ENCODE data around the gene OR8A1.

Gene OR8A1

DNA sequence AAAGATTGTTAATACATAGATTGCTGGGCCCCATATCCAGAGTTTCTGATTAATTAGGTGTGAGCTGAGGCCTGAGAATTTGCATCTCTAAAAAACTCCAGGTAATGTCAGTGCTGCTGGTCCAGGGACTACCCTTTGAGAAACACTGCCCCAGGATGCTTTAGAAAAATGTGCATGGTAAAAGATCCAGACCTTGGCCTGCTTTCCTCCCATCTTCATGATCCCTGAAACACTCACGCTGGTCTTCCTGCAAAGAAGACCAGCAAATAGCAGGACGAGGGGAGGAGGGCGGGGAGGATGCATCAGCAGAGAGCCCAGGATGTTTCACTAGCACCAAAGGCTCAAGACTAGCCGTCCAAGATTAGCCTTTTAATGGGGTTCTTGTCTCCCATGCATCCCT is at the start of gene OR8A1:
Gene OR8A1 (plus strand): TSS at position 301 of the 400 bp plus-strand sequence. CDS start 123 bp downstream, outside the sequence.
- H3K27me3 ChIP-seq (ENCODE audit: control insufficient read depth, insufficient read depth, low read length) = no peaks in the 10 kb centered on the region
- 0 out of 2 replicates have a peak, but pooled peaks cover 5% of the 10 kb centered on the region for H3K4me1 ChIP-seq (ENCODE audit: control insufficient read depth, insufficient read depth, low read length)
- H3K27ac ChIP-seq (ENCODE audit: low read depth, low read length) = no peak within 1 kb of the TSS

DNA sequence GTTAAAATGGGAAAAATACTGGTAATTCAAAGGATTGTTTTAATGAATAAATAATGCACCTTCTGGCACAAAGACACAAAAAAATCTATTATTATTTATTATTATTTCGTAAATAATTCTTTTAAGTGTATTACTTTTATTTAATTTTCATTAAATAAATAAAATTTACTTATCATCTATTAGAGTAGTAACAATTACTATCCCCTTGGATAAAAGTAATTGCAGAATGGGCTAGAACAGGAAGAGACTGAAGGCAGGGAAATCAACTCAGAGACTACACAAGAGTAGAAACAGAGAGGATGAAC is 49.3 kb upstream of the OR8A1 start:
- no peaks in the 10 kb centered on the region for H3K4me1 ChIP-seq (ENCODE audit: control insufficient read depth, insufficient read depth, low read length)
- no peak overlapping the region for H3K4me3 ChIP-seq (ENCODE audit: low read depth, low read length)
- H3K9me3 ChIP-seq (ENCODE audit: control insufficient read depth, insufficient read depth, low read length) = no peaks in the 10 kb centered on the region
- no peak overlapping the region for H3K9ac ChIP-seq (ENCODE audit: low read depth, low read length)
- no peak overlapping the region for H3K27ac ChIP-seq (ENCODE audit: low read depth, low read length)
- H3K36me3 ChIP-seq (ENCODE audit: control insufficient read depth, insufficient read depth, low read length) = no peaks in the 10 kb centered on the region
- H3K27me3 ChIP-seq (ENCODE audit: control insufficient read depth, insufficient read depth, low read length) = no peaks in the 10 kb centered on the region

More for the DNA sequence above, at the start of gene OR8A1:
- H3K36me3 ChIP-seq (ENCODE audit: control insufficient read depth, insufficient read depth, low read length) = no peaks in the 10 kb centered on the region
- no peak within 1 kb of the TSS for H3K4me3 ChIP-seq (ENCODE audit: low read depth, low read length)
- no peaks in the 10 kb centered on the region for H3K9me3 ChIP-seq (ENCODE audit: control insufficient read depth, insufficient read depth, low read length)
- no peak within 1 kb of the TSS for H3K9ac ChIP-seq (ENCODE audit: low read depth, low read length)

DNA sequence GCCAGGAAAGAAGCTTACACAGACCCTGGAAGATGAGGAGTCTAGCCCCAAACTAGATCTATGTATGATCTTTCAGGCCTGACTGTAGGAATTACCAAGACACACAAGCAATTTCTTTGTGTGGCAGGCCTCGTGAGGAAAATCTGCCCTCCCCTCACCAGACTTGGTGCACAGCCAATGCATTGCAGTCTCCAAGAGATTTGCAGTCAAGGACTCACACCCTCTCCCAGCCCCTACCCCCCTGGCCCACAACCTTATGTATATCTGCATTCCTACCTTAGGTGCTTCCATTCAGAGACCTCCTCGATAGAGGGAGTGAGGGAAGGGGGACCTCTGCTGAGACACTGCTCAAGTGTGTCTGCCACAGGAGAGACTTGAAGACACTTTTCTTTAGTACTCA is 36.2 kb upstream of the OR8A1 start:
- Histone ChIP-seq H3K9ac (ENCODE audit: low read depth, low read length) (no peak overlapping the region), H3K4me1 (ENCODE audit: control insufficient read depth, insufficient read depth, low read length) (peaks cover 5% of the 10 kb centered on the region; the same call in 1 of the 2 replicates), H3K4me3 (ENCODE audit: low read depth, low read length) (no peak overlapping the region), H3K9me3 (ENCODE audit: control insufficient read depth, insufficient read depth, low read length) (no peaks in the 10 kb centered on the region), H3K27ac (ENCODE audit: low read depth, low read length) (no peak overlapping the region), H3K36me3 (ENCODE audit: control insufficient read depth, insufficient read depth, low read length) (no peaks in the 10 kb centered on the region), H3K27me3 (ENCODE audit: control insufficient read depth, insufficient read depth, low read length) (no peaks in the 10 kb centered on the region)

DNA sequence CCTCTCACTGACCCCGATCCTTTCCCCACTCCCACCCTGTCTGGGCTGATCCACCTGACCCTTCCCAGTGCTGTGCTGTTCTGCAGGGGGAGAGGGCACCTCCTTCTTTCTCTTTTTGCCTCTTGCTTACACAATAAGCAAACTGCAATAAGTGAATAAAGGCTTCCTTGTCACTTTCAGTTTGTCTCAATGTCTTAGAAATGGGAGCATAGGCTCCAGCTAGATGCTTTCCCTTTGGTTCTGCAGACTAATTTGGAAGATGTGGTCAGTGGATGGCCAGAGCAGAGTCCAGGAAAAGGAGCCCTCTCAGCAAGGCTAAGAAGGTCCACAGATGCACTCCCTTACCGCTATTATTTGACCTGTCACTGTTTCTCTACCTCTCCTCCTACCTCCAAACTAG is 35.7 kb upstream of the OR8A1 start:
- peaks cover 5% of the 10 kb centered on the region; the same call in 1 of the 2 replicates for H3K4me1 ChIP-seq (ENCODE audit: control insufficient read depth, insufficient read depth, low read length)
- H3K27me3 ChIP-seq (ENCODE audit: control insufficient read depth, insufficient read depth, low read length) = no peaks in the 10 kb centered on the region
- no peaks in the 10 kb centered on the region for H3K36me3 ChIP-seq (ENCODE audit: control insufficient read depth, insufficient read depth, low read length)
- no peak overlapping the region for H3K4me3 ChIP-seq (ENCODE audit: low read depth, low read length)
- no peak overlapping the region for H3K9ac ChIP-seq (ENCODE audit: low read depth, low read length)
- no peaks in the 10 kb centered on the region for H3K9me3 ChIP-seq (ENCODE audit: control insufficient read depth, insufficient read depth, low read length)
- no peak overlapping the region for H3K27ac ChIP-seq (ENCODE audit: low read depth, low read length)

DNA sequence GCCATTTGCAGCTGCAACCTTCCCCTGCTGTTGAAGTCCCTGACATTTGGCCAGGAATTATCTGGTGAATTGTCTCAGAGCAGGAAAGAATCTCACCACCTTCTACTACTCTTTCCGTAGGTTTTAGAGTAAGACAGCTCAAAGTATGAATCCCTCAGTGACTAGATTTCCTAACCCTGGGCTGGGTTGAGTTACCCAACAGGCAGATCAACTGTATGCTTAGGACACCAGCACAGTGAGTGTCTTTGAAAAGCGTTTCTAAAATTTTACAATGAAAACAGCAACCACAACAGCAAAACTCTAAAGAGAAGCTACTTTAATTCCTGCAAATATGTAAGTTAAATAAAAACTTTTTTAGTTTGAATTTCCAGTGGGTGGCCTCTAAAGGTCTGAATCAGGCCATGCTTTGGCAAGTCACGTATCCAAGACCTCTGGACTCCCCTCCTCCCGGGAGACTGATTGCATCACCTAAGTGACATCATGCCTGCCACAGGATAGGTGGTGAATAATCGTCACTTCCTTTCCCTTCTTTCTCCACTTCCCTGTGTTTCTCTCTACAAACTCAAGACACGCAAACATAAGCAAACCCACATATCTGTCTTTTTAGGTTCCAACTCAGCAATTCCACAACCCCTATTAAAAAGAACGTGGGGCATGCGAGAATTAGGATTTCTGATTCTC is 34.1 kb upstream of the OR8A1 start:
- Histone ChIP-seq H3K4me1 (ENCODE audit: control insufficient read depth, insufficient read depth, low read length) (peaks cover 5% of the 10 kb centered on the region; the same call in 1 of the 2 replicates), H3K9me3 (ENCODE audit: control insufficient read depth, insufficient read depth, low read length) (no peaks in the 10 kb centered on the region), H3K27ac (ENCODE audit: low read depth, low read length) (no peak overlapping the region), H3K9ac (ENCODE audit: low read depth, low read length) (no peak overlapping the region), H3K27me3 (ENCODE audit: control insufficient read depth, insufficient read depth, low read length) (no peaks in the 10 kb centered on the region), H3K4me3 (ENCODE audit: low read depth, low read length) (no peak overlapping the region), H3K36me3 (ENCODE audit: control insufficient read depth, insufficient read depth, low read length) (no peaks in the 10 kb centered on the region)

DNA sequence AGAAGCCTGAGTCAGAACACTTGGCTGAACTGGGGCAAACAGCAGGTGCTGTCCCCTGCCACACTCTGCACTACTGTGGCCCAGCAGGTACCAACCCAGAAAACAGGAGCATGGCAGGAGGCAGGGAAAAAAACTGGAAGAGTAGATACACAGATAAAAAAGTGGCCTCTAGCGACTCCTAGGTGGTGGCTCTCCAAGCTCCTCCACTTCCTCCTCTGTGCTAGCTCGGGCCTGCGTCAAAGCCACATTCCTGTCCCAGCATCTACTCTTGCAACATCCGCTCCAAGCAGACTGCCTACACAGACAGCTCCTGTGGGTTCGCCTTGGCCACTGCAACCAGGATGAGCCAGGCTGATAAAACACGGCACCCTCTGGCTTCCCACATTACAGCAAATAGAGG is 33.3 kb upstream of the OR8A1 start:
- no peaks in the 10 kb centered on the region for H3K9me3 ChIP-seq (ENCODE audit: control insufficient read depth, insufficient read depth, low read length)
- no peaks in the 10 kb centered on the region for H3K36me3 ChIP-seq (ENCODE audit: control insufficient read depth, insufficient read depth, low read length)
- no peak overlapping the region for H3K4me3 ChIP-seq (ENCODE audit: low read depth, low read length)
- H3K4me1 ChIP-seq (ENCODE audit: control insufficient read depth, insufficient read depth, low read length) = peaks cover 5% of the 10 kb centered on the region; the same call in 1 of the 2 replicates
- no peak overlapping the region for H3K9ac ChIP-seq (ENCODE audit: low read depth, low read length)
- no peaks in the 10 kb centered on the region for H3K27me3 ChIP-seq (ENCODE audit: control insufficient read depth, insufficient read depth, low read length)
- H3K27ac ChIP-seq (ENCODE audit: low read depth, low read length) = no peak overlapping the region

DNA sequence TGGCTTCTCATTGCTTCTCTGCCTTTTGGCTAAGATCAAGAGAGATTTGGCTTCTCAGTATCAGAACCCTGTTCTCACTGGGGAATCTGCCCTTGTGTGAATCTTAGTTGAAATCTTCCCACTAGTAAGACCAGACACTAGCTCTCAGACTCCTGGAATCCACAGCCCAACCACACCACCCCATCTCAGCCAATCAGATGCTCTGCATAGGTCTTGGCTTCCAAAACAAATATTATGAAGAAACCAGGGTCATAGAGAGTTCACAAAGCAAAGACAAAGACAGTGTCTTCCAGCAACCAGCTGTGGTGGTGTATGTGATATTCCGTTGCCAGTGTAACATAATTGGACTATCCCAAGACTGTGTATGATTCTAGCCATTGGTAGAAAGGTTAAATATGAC is 31.8 kb upstream of the OR8A1 start:
- Histone ChIP-seq H3K4me1 (ENCODE audit: control insufficient read depth, insufficient read depth, low read length) (peaks cover 5% of the 10 kb centered on the region; the same call in 1 of the 2 replicates), H3K4me3 (ENCODE audit: low read depth, low read length) (no peak overlapping the region), H3K27me3 (ENCODE audit: control insufficient read depth, insufficient read depth, low read length) (no peaks in the 10 kb centered on the region), H3K27ac (ENCODE audit: low read depth, low read length) (no peak overlapping the region), H3K9me3 (ENCODE audit: control insufficient read depth, insufficient read depth, low read length) (no peaks in the 10 kb centered on the region), H3K36me3 (ENCODE audit: control insufficient read depth, insufficient read depth, low read length) (no peaks in the 10 kb centered on the region), H3K9ac (ENCODE audit: low read depth, low read length) (no peak overlapping the region)

DNA sequence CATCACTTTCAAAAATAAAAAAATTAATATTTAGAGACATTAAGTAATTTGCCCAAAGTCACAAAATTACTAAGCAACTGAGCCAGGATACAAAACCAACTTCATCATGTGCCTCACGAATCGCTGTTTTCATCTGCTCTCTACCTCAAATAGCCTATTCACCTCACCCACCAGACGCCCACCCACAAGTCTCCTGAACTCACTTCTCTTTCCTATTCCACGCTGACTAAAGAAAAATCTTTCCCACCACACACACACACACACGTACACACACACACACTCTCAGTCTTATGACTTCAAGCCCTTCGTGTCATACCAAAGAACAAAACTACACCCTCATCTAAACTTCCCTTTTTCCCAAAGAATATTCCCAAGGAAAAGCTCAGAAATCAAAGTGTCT is 28.6 kb upstream of the OR8A1 start:
- Histone ChIP-seq H3K27ac (ENCODE audit: low read depth, low read length) (no peak overlapping the region), H3K36me3 (ENCODE audit: control insufficient read depth, insufficient read depth, low read length) (no peaks in the 10 kb centered on the region), H3K4me1 (ENCODE audit: control insufficient read depth, insufficient read depth, low read length) (peaks cover 10% of the 10 kb centered on the region; the same call in 1 of the 2 replicates), H3K9ac (ENCODE audit: low read depth, low read length) (no peak overlapping the region), H3K9me3 (ENCODE audit: control insufficient read depth, insufficient read depth, low read length) (no peaks in the 10 kb centered on the region), H3K27me3 (ENCODE audit: control insufficient read depth, insufficient read depth, low read length) (no peaks in the 10 kb centered on the region), H3K4me3 (ENCODE audit: low read depth, low read length) (no peak overlapping the region)

DNA sequence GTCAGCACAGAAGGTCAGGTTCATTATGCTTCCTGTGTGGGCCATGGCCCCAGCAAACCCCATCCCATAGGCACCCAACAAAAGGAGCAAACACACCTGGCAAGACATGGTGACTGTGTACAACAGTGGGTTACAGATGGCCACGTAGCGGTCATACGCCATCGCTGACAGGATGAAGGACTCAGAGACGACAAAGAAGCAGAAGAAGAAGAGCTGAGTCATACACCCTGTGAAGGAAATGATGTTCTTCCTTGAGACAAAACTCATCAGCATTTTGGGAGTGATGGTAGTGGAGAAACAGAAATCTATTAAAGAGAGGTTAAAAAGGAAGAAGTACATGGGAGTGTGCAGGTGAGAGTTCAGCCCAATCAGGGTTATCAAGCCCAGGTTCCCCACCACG is 26.7 kb upstream of the OR8A1 start:
- Histone ChIP-seq H3K9ac (ENCODE audit: low read depth, low read length) (no peak overlapping the region), H3K27ac (ENCODE audit: low read depth, low read length) (no peak overlapping the region), H3K4me3 (ENCODE audit: low read depth, low read length) (no peak overlapping the region), H3K9me3 (ENCODE audit: control insufficient read depth, insufficient read depth, low read length) (no peaks in the 10 kb centered on the region), H3K36me3 (ENCODE audit: control insufficient read depth, insufficient read depth, low read length) (no peaks in the 10 kb centered on the region), H3K4me1 (ENCODE audit: control insufficient read depth, insufficient read depth, low read length) (0 out of 2 replicates have a peak, but pooled peaks cover 8% of the 10 kb centered on the region), H3K27me3 (ENCODE audit: control insufficient read depth, insufficient read depth, low read length) (no peaks in the 10 kb centered on the region)

DNA sequence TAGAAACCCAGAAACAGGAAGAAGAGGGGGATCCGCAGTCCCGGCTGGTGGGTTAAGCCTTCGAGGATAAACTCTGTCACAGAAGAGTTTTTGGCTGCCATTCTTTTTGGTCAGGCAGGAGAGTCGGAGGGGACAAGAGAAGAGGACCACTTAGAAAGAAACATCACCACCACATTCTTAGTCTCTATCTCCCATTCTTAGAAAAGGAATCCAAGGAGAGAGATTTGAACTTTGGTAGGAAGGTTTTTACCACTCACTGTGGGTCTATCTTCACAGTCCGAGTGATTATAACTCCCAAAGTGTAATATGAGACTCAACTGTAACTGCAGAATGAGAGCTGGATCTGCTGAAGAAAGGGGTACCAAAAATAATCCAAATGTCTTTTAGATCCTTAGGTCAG is 26.2 kb upstream of the OR8A1 start, which contains the start of gene OR8B12:
Gene OR8B12 (minus strand): TSS at position 101 of the 400 bp plus-strand sequence. CDS start 0 bp downstream, at position 101.
- H3K27ac ChIP-seq (ENCODE audit: low read depth, low read length) = no peak within 1 kb of the TSS

DNA sequence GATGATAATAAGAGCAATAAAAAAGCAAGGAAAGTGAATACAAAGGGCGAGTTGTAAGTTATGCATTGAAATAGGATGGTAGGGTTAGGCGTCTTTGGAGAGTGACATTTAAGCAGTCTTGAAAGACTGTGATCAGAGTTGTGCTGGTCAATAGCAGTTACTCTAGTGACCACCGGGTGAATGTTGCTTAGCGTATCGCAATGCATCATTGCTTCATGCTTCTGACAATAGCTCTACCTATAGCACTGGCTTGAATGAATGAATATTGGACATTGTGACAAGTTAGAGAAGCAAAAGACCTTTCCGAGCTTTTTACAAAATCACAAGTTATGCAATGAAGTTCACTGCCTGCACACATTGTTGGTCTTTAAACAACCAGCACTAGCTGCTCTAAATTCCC is 18.6 kb upstream of the OR8A1 start:
- Histone ChIP-seq H3K4me3 (ENCODE audit: low read depth, low read length) (no peak overlapping the region), H3K9me3 (ENCODE audit: control insufficient read depth, insufficient read depth, low read length) (no peaks in the 10 kb centered on the region), H3K9ac (ENCODE audit: low read depth, low read length) (no peak overlapping the region), H3K27ac (ENCODE audit: low read depth, low read length) (no peak overlapping the region), H3K27me3 (ENCODE audit: control insufficient read depth, insufficient read depth, low read length) (no peaks in the 10 kb centered on the region), H3K4me1 (ENCODE audit: control insufficient read depth, insufficient read depth, low read length) (no peaks in the 10 kb centered on the region), H3K36me3 (ENCODE audit: control insufficient read depth, insufficient read depth, low read length) (no peaks in the 10 kb centered on the region)

More for the DNA sequence above, 26.2 kb upstream of the OR8A1 start, which contains the start of gene OR8B12:
- Histone ChIP-seq H3K9me3 (ENCODE audit: control insufficient read depth, insufficient read depth, low read length) (no peaks in the 10 kb centered on the region), H3K4me1 (ENCODE audit: control insufficient read depth, insufficient read depth, low read length) (0 out of 2 replicates have a peak, but pooled peaks cover 8% of the 10 kb centered on the region), H3K27me3 (ENCODE audit: control insufficient read depth, insufficient read depth, low read length) (no peaks in the 10 kb centered on the region), H3K36me3 (ENCODE audit: control insufficient read depth, insufficient read depth, low read length) (no peaks in the 10 kb centered on the region), H3K4me3 (ENCODE audit: low read depth, low read length) (no peak within 1 kb of the TSS), H3K9ac (ENCODE audit: low read depth, low read length) (no peak within 1 kb of the TSS)
